Lung (tissue), 12 donors: ENCODE results near the gene TIGD3. TPM values are rescaled to one million over a fixed set of nuclear protein-coding genes. Genes with fewer than 3 reads are reported as not detected.

Experiments
- ATAC-seq: fragments of 200-7000 bp; cut with Tn5 transposase; one replicate; pipeline ENCODE4 v1.9.1; 2020; ENCODE audit warnings: moderate number of reproducible peaks; ENCODE audit not compliant: insufficient read depth, low FRiP score
- DNase-seq, 3 donors: peaks; one replicate each; pipeline ENCODE4 v3.0.0-alpha.2; 2013 to 2017
- H3K27ac ChIP-seq, 2 donors: one replicate each; pipeline ENCODE4 v1.5.1; 2013; ENCODE audit warnings: mild to moderate bottlenecking in 2 of 2, moderate library complexity in 2 of 2, control low read depth in 1 of 2, inconsistent platforms in 1 of 2, low read depth in 1 of 2, low read length in 1 of 2
- H3K27me3 ChIP-seq, 3 donors: one replicate each; pipeline ENCODE4 v1.5.1; 2013; ENCODE audit warnings: low read length in 2 of 3; ENCODE audit not compliant: control insufficient read depth in 3 of 3, insufficient read depth in 3 of 3
- H3K36me3 ChIP-seq, 4 donors: one replicate each; pipeline ENCODE4 v1.5.1; 2013; ENCODE audit warnings: low read length in 4 of 4, mild to moderate bottlenecking in 1 of 4, moderate library complexity in 1 of 4; ENCODE audit not compliant: control insufficient read depth in 4 of 4, insufficient read depth in 4 of 4
- H3K4me1 ChIP-seq, 5 donors: one replicate each; pipeline ENCODE4 v1.5.1; 2013; ENCODE audit warnings: low read length in 5 of 5, mild to moderate bottlenecking in 2 of 5, moderate library complexity in 1 of 5; ENCODE audit not compliant: control insufficient read depth in 5 of 5, insufficient read depth in 5 of 5
- H3K4me3 ChIP-seq: one replicate; pipeline ENCODE4 v1.5.1; 2013; ENCODE audit warnings: mild to moderate bottlenecking, control low read depth, moderate library complexity
- H3K9ac ChIP-seq, 2 donors: one replicate each; pipeline ENCODE4 v1.5.1; 2013; ENCODE audit warnings: low read length in 2 of 2, control low read depth in 1 of 2; ENCODE audit not compliant: insufficient read depth in 1 of 2
- H3K9me3 ChIP-seq, 4 donors: one replicate each; pipeline ENCODE4 v1.5.1; 2013; ENCODE audit warnings: low read length in 3 of 4, mild to moderate bottlenecking in 1 of 4, moderate library complexity in 1 of 4; ENCODE audit not compliant: control insufficient read depth in 4 of 4, insufficient read depth in 3 of 4
- CTCF ChIP-seq: IDR thresholded peaks from 2 replicates; pipeline ENCODE4 v1.5.1; 2012; ENCODE audit warnings: mild to moderate bottlenecking; ENCODE audit errors: control extremely low read depth, extremely low read depth
- WGBS, 2 donors: extraction: QIAGEN DNeasy Blood & Tissue Kit; methylation state at CpG; one replicate each; pipeline ENCODE4 v1.1.7; 2013; 5-methylcytosine and 5-hydroxymethylcytosine counted together
- polyA plus RNA-seq, 2 donors: library from polyadenylated mRNA; stranded (reverse); fragments of 200-250 nt; gene quantifications; one replicate each; pipeline ENCODE4 v1.2.1, GENCODE V29; 2013
- total RNA-seq, 2 donors: library from RNA; depleted of rRNA in 1 of 2; stranded (reverse); fragments of >200 nt in 1 of 2; gene quantifications; one replicate each; pipeline ENCODE4 v1.2.1, GENCODE V29; 2014 to 2021
- donor health status: control.
- donor health status: control.
- donor health status: Bipolar disorder and iron deficiency.
- donor health status: healthy.
- donor health status: DM: yes; HTN: yes; CAD: no.

TIGD3 gene
- total and polyA plus RNA-seq, 4 donors = 0.21 to 0.27 (median 0.24) TPM; not detected in 1

- peaks cover 0 to 10% (median 5%) of the 10 kb centered on the region in 4 donors for H3K36me3 ChIP-seq
- H3K27me3 ChIP-seq = peaks cover 0 to 8% (median 8%) of the 10 kb centered on the region in 3 donors
- DNase-seq = no peak
- ATAC-seq = no peak
- H3K4me3 ChIP-seq = no peak overlapping the region
- no peaks in the 10 kb centered on the region for H3K9me3 ChIP-seq
- 90 to 97% methylated on average over 30 of the region's 30 CpGs for WGBS, 2 donors
- no peak overlapping the region for H3K9ac ChIP-seq
- no peak for TF ChIP-seq CTCF
- H3K4me1 ChIP-seq = peaks cover 0 to 13% (median 6%) of the 10 kb centered on the region in 5 donors
- no peak overlapping the region for H3K27ac ChIP-seq
Observed at GRCh38 chr11:65356394-65356972, 1.9 kb downstream of the TIGD3 start.

GRCh38 chr11:65357856-65358356 lies 3.4 kb downstream of the TIGD3 start:
- no peak overlapping the region for H3K27ac ChIP-seq

DNA sequence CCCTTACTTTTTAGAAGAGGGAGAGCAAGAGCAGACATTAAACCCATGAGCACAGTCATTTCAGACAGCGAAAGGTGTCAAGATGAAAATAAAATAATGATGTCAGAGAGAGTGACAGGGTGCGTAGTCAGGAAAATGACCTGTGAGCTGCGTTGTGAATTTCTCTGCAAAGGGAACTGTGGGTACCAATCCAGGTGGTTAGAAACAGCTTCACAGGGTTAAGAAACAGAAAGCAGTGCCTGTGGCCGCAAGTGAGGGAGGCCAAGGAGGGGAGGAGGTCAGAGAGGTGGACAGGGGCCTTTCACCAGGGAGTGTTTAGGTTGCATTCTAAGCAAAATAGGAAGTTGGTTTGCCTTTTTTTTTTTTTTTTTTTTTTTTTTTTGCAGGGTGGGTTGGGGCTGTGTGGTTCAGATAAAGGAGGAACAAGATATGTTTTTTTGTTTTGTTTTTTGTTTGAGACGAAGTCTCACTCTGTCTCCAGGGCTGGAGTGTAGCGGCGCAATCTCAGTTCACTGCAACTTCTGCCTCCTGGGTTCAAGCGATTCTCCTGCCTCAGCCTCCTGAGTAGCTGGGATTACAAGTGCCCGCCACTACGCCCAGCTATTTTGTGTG lies 7.9 kb downstream of the TIGD3 start:
- DNase-seq = no peak
- TF ChIP-seq CTCF = no peak
- peaks cover 0 to 4% (median 0%) of the 10 kb centered on the region in 3 donors for H3K27me3 ChIP-seq
- no peak for ATAC-seq
- no peak overlapping the region for H3K27ac ChIP-seq
- no peaks in the 10 kb centered on the region for H3K4me1 ChIP-seq
- H3K4me3 ChIP-seq = no peak overlapping the region
- H3K36me3 ChIP-seq = no peaks in the 10 kb centered on the region
- no peaks in the 10 kb centered on the region for H3K9me3 ChIP-seq
- WGBS, 2 donors = 33 to 67% methylated on average over 10 of the region's 10 CpGs
- no peak overlapping the region for H3K9ac ChIP-seq

More at GRCh38 chr11:65357856-65358356, 3.4 kb downstream of the TIGD3 start:
- Histone ChIP-seq H3K4me1 (peaks cover 0 to 13% (median 6%) of the 10 kb centered on the region in 5 donors), H3K9ac (no peak overlapping the region), H3K4me3 (no peak overlapping the region), H3K36me3 (no peaks in the 10 kb centered on the region), H3K9me3 (no peaks in the 10 kb centered on the region), H3K27me3 (peaks cover 0 to 8% (median 8%) of the 10 kb centered on the region in 3 donors)
- TF ChIP-seq CTCF = no peak
- WGBS, 2 donors = 69 to 83% methylated on average over 8 of the region's 8 CpGs
- ATAC-seq = no peak
- DNase-seq = no peak
